ENCODE measurements around the gene DIPK2A.

DIPK2A gene

DNA sequence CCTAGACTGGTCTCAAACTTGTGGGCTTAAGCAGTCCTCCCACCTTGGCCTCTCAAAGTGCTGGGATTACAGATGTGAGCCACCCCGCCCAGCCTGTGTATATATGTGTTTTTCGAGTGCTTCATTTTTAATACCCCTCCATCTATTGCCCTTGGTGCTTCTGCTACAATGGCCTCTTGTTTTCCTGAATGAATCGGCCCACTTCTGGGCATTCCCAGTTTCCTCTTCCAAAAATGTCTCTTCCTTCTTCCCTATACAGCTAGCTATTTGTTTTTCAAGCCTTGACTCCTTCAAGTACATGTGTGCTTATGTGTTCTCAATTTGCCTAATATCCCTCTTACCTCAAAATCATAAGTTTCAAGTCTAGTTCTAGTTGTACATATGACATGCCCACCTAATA lies 16.7 kb downstream of the DIPK2A start:
- H3K27ac ChIP-seq: no peak overlapping the region
- TF ChIP-seq ZFX (IDR thresholded peaks at IDR 0.05): no peak
- TF ChIP-seq CTCF (conservative IDR thresholded peaks at IDR 0.05): no peak

DNA sequence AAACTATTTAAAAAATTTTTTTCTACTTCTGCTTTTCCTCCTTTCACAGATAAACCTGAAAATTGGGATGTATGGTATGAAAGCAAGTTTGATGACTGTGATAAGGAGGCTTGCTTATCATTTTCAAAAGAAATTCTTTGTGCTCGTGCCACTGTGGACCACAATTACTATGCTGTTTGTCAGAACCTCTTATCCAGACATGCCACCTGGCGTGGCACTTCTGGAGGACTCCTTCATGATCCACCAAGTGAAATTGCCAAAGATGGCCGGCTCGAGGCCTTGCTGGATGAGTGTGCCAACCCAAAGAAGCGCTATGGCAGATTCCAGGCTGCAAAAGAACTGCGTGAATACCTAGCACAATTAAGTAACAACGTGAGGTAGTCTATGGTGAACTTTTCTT lies 17.8 kb downstream of the DIPK2A start:
- no peak for TF ChIP-seq CTCF (conservative IDR thresholded peaks at IDR 0.05)
- TF ChIP-seq ZFX (IDR thresholded peaks at IDR 0.05): no peak
- no peak overlapping the region for H3K27ac ChIP-seq

- H3K27ac ChIP-seq: no peak overlapping the region
- TF ChIP-seq CTCF (conservative IDR thresholded peaks at IDR 0.05) (no peak), ZFX (IDR thresholded peaks at IDR 0.05) (no peak)
Measured at GRCh38 chr3:143991713-143992112, 20.1 kb downstream of the DIPK2A start.

DNA sequence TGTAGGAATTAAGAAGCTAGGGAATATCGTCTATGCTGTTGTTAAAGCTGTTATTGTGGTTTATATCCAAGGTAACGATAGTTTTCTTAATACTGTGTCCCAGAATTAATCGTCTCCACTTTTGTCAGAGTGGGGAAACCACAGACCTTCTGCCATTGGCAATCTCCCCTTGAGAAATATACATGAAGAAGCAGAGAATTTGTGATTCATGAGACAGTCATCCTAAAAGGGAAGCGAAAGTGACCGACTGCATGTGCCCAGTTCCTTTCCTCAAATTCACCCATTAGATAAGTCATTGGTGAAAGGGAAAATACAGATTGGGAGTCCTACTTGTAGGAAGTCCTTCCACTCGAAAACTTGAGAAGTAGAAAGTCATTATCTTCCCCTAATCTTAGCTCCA lies 26.6 kb downstream of the DIPK2A start:
- TF ChIP-seq CTCF (conservative IDR thresholded peaks at IDR 0.05) (no peak), ZFX (IDR thresholded peaks at IDR 0.05) (no peak)
- no peak overlapping the region for H3K27ac ChIP-seq

DNA sequence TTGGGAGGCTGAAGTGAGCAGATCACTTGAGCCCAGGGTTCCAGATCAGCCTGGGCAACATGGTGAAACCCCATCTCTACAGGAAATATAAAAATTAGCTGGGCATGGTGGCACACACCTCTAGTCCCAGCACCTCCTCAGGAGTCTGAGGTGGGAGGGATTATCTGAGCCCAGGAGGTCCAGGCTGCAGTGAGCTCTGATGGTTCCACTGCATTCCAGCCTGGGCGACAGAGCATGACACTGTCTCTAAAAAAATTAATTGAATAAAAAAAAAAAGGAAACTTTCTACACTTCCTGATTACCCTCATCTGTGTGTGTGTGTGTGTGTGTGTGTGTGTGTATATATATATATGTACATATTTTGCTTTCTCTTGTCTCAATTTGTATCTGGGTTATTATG lies 31.4 kb downstream of the DIPK2A start:
- H3K27ac ChIP-seq: no peak overlapping the region
- TF ChIP-seq ZFX (IDR thresholded peaks at IDR 0.05): no peak
- no peak for TF ChIP-seq CTCF (conservative IDR thresholded peaks at IDR 0.05)

DNA sequence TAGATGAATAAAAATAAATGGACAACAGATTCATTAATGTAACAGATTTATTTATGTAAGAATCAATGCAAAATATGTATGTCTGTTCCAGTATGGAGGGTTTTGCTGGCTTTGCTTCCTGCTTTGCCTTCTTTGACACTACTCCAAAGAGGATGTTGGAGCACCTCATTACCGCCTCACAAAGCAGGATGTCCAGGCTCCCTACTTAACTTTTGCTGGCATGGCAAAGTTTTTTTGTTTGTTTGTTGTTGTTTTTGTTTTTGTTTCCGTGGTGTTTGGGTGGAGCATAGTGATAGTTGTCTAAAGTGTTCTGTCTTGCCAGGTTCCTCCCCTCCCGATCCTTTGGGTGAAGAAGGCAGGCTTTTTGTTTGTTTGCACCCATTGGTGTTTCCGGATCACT lies 38.7 kb downstream of the DIPK2A start:
- TF ChIP-seq CTCF (conservative IDR thresholded peaks at IDR 0.05): no peak
- TF ChIP-seq ZFX (IDR thresholded peaks at IDR 0.05): no peak
- no peak overlapping the region for H3K27ac ChIP-seq

DNA sequence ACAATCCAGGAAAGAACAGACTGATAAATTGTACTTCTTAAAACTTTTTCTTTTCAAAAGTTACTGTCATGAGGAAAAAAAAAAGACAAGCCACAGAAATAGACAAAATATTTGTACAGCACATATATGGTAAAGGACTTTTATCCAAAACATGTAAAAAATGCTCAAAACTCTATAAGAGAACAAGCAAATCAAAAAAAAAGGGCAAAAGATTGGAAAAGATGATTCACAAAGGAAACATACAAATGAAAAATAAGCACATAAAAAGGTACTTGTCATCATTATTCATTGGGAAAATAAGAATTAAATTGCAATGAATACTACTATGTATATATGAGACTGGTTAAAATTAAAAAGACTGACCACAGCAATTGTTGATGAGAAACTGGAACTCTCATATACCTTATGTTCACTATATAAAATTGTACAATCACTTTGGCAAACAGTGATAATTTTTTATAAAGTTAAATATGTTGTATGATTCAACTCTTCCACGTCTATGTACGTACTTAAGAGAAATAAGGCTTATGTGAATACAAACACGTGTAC lies 39.7 kb downstream of the DIPK2A start:
- no peak for TF ChIP-seq CTCF (conservative IDR thresholded peaks at IDR 0.05)
- no peak for TF ChIP-seq ZFX (IDR thresholded peaks at IDR 0.05)
- no peak overlapping the region for H3K27ac ChIP-seq
